ENCODE data around the gene DVL2. TPM values are rescaled to one million over a fixed set of nuclear protein-coding genes. Genes with fewer than 3 reads are reported as not detected.
A peak's percentile ranks its signal among the peaks of the same experiment; 100 is the strongest.

The DVL2 gene
- total and polyA plus RNA-seq, 2 donors (not counting 1 experiment from before 2014, with no cell fraction given), result 8.1 to 91.8 TPM

GRCh38 chr17:7254511-7254910 is 20.2 kb upstream of the DVL2 start:
- Histone ChIP-seq H3K36me3 (ENCODE audit: control insufficient read depth, insufficient read depth, low read length) (peaks cover 1% of the 10 kb centered on the region), H3K4me1 (ENCODE audit: control insufficient read depth, extremely low read depth, insufficient read depth, low read length) (peaks cover 3% of the 10 kb centered on the region), H4K20me1 (ENCODE audit: control insufficient read depth, extremely low read depth, insufficient read depth, low read length) (no peaks in the 10 kb centered on the region), H2AFZ (ENCODE audit: low read length) (no peak overlapping the region), H3K27me3 (ENCODE audit: control insufficient read depth, insufficient read depth, low read length) (no peaks in the 10 kb centered on the region), H3K4me2 (ENCODE audit: extremely low read depth, insufficient read depth, low read length) (no peak overlapping the region), H3K27ac (ENCODE audit: insufficient read depth, low read length) (no peak overlapping the region), H3K9ac (ENCODE audit: insufficient read depth, low read length) (no peak overlapping the region), H3K79me2 (ENCODE audit: control insufficient read depth, insufficient read depth, low read length) (peaks cover 28% of the 10 kb centered on the region), H3K4me3 (replicated peaks in 1 of 4; ENCODE audit: control extremely low read depth in 1 of 4, insufficient read depth in 1 of 4, low read depth in 3 of 4, low read length in 4 of 4) (no peak overlapping the region), H3K9me3 (ENCODE audit: control insufficient read depth, insufficient read depth, low read depth, low read length) (no peaks in the 10 kb centered on the region)
- no peak for DNase-seq (ENCODE audit: low read depth in 2 of 2)
- TF ChIP-seq CTCF (conservative IDR thresholded peaks at IDR 0.05 in 1 of 2, IDR thresholded peaks at IDR 0.05 in 1 of 2; ENCODE audit: low read depth in 1 of 2, low read length in 2 of 2) (no peak), EZH2 (IDR thresholded peaks at IDR 0.05; ENCODE audit: low read length, missing control alignments) (no peak)

GRCh38 chr17:7253082-7253481 is 18.8 kb upstream of the DVL2 start:
- Histone ChIP-seq H3K9ac (ENCODE audit: insufficient read depth, low read length) (peak overlapping the region; percentile 96), H2AFZ (ENCODE audit: low read length) (no peak overlapping the region), H3K4me3 (replicated peaks in 1 of 4; ENCODE audit: control extremely low read depth in 1 of 4, insufficient read depth in 1 of 4, low read depth in 3 of 4, low read length in 4 of 4) (peak overlapping the region; percentile 72 to 96 (median 89)), H3K36me3 (ENCODE audit: control insufficient read depth, insufficient read depth, low read length) (peaks cover 1% of the 10 kb centered on the region), H3K27ac (ENCODE audit: insufficient read depth, low read length) (peak overlapping the region; percentile 99), H3K9me3 (ENCODE audit: control insufficient read depth, insufficient read depth, low read depth, low read length) (no peaks in the 10 kb centered on the region), H3K79me2 (ENCODE audit: control insufficient read depth, insufficient read depth, low read length) (peaks cover 43% of the 10 kb centered on the region), H3K4me1 (ENCODE audit: control insufficient read depth, extremely low read depth, insufficient read depth, low read length) (peaks cover 7% of the 10 kb centered on the region), H3K27me3 (ENCODE audit: control insufficient read depth, insufficient read depth, low read length) (no peaks in the 10 kb centered on the region), H3K4me2 (ENCODE audit: extremely low read depth, insufficient read depth, low read length) (peak overlapping the region; percentile 90), H4K20me1 (ENCODE audit: control insufficient read depth, extremely low read depth, insufficient read depth, low read length) (no peaks in the 10 kb centered on the region)
- DNase-seq (ENCODE audit: low read depth in 2 of 2), result no peak
- TF ChIP-seq EZH2 (IDR thresholded peaks at IDR 0.05; ENCODE audit: low read length, missing control alignments), result no peak
- TF ChIP-seq CTCF (conservative IDR thresholded peaks at IDR 0.05 in 1 of 2, IDR thresholded peaks at IDR 0.05 in 1 of 2; ENCODE audit: low read depth in 1 of 2, low read length in 2 of 2), result no peak

- H3K9ac ChIP-seq (ENCODE audit: insufficient read depth, low read length), result peak within 1 kb of the TSS; percentile 96
- peak within 1 kb of the TSS; percentile 72 to 96 (median 90) for H3K4me3 ChIP-seq (replicated peaks in 1 of 4; ENCODE audit: control extremely low read depth in 1 of 4, insufficient read depth in 1 of 4, low read depth in 3 of 4, low read length in 4 of 4)
- H3K9me3 ChIP-seq (ENCODE audit: control insufficient read depth, insufficient read depth, low read depth, low read length), result no peaks in the 10 kb centered on the region
- H3K79me2 ChIP-seq (ENCODE audit: control insufficient read depth, insufficient read depth, low read length), result peaks cover 49% of the 10 kb centered on the region
- peak within 1 kb of the TSS; percentile 90 for H3K4me2 ChIP-seq (ENCODE audit: extremely low read depth, insufficient read depth, low read length)
- DNase-seq (ENCODE audit: low read depth in 2 of 2), result peak; percentile 94 to 96
- peaks cover 1% of the 10 kb centered on the region for H3K36me3 ChIP-seq (ENCODE audit: control insufficient read depth, insufficient read depth, low read length)
- peak within 1 kb of the TSS; percentile 99 for H3K27ac ChIP-seq (ENCODE audit: insufficient read depth, low read length)
- no peaks in the 10 kb centered on the region for H3K27me3 ChIP-seq (ENCODE audit: control insufficient read depth, insufficient read depth, low read length)
- H2AFZ ChIP-seq (ENCODE audit: low read length), result peak within 1 kb of the TSS; percentile 82
- peaks cover 7% of the 10 kb centered on the region for H3K4me1 ChIP-seq (ENCODE audit: control insufficient read depth, extremely low read depth, insufficient read depth, low read length)
- TF ChIP-seq CTCF (conservative IDR thresholded peaks at IDR 0.05 in 1 of 2, IDR thresholded peaks at IDR 0.05 in 1 of 2; ENCODE audit: low read depth in 1 of 2, low read length in 2 of 2) (no peak), EZH2 (IDR thresholded peaks at IDR 0.05; ENCODE audit: low read length, missing control alignments) (no peak)
- no peaks in the 10 kb centered on the region for H4K20me1 ChIP-seq (ENCODE audit: control insufficient read depth, extremely low read depth, insufficient read depth, low read length)
Observed at GRCh38 chr17:7252176-7253043, 18.1 kb upstream of the DVL2 start, which contains the start of gene ELP5. Gene ELP5 (plus strand): TSS chr17:7252215. CDS start chr17:7252551, 336 bp downstream.
